Measurements from ENCODE around the gene CDK6. TPM values are rescaled to one million over a fixed set of nuclear protein-coding genes. Genes with fewer than 3 reads are reported as not detected.

CDK6 gene
- total RNA-seq, 3 donors from 2014 or later (not counting 1 experiment from before 2014, with no cell fraction given) = 41.1 to 46.3 (median 45.1) TPM

DNA sequence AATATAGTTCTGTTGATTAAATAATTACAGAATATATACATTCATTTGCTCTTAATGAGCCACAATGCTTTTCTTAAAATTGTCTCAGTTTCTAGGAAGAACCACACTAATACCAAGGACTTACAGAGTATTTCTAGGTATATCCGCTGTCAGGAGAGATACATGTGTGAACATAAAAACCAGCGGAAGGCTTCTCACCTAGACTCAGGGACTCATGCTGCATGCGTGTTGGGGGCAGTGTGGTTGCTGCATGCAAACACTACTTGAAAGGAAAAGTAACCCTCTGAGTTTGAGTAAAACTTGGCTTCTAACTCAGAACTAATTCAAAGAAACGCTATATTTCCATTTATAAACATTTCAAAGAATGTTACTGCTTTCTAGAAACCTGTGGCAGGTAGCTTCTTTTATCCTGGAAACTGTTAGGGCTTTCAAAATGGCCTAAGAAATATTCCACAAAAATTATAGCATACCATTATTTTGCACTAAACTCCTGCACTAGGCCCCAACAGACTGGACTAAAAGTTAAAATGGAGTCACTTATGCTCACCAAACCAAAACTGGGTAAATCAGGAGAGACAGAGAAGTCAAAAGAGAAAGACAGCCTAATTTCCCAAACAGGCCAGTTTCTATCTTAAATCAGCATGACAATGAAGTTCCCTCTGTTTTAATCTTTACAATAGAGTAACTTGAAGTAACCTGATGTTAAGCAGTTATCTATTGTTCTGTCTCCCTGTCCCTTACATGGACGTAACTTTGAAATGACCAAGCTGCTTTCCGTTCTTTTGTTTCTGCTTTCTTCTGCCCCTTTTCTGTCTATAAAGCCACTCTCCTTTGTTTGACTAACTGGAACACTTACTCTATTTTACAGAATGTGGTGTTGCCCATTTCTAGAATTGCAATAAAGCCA, 151.0 kb downstream of the CDK6 start:
- no peaks in the 10 kb centered on the region for H3K9me3 Mint-ChIP-seq
- Histone ChIP-seq H3K27ac (ENCODE audit: low read length) (peak overlapping the region; percentile 88), H3K27me3 (ENCODE audit: control insufficient read depth, insufficient read depth, low read length) (no peaks in the 10 kb centered on the region), H3K9me3 (ENCODE audit: control insufficient read depth, insufficient read depth, low read length) (no peaks in the 10 kb centered on the region), H3K36me3 (ENCODE audit: control insufficient read depth, insufficient read depth, low read length) (no peaks in the 10 kb centered on the region), H3K4me3 (ENCODE audit: low read length) (no peak overlapping the region), H3K4me1 (ENCODE audit: control insufficient read depth, insufficient read depth, low read length) (peaks cover 20% of the 10 kb centered on the region)
- H3K4me1 Mint-ChIP-seq = peaks cover 85 to 91% of the 10 kb centered on the region in 2 donors
- peak; percentile 94 to 98 (median 95) for ATAC-seq
- TF ChIP-seq, protein P1, sequence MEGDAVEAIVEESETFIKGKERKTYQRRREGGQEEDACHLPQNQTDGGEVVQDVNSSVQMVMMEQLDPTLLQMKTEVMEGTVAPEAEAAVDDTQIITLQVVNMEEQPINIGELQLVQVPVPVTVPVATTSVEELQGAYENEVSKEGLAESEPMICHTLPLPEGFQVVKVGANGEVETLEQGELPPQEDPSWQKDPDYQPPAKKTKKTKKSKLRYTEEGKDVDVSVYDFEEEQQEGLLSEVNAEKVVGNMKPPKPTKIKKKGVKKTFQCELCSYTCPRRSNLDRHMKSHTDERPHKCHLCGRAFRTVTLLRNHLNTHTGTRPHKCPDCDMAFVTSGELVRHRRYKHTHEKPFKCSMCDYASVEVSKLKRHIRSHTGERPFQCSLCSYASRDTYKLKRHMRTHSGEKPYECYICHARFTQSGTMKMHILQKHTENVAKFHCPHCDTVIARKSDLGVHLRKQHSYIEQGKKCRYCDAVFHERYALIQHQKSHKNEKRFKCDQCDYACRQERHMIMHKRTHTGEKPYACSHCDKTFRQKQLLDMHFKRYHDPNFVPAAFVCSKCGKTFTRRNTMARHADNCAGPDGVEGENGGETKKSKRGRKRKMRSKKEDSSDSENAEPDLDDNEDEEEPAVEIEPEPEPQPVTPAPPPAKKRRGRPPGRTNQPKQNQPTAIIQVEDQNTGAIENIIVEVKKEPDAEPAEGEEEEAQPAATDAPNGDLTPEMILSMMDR (IDR thresholded peaks at IDR 0.05) = no peak
- H3K27ac Mint-ChIP-seq = peak overlapping the region; percentile 92 to 96
- intact Hi-C loops (cut with micrococcal nuclease) = loop anchor here (1.0 to 2.0 kb wide), 4 partner anchors 21 to 219 kb away; no protein-coding TSS in a partner anchor
- H3K36me3 Mint-ChIP-seq = peaks cover 10% of the 10 kb centered on the region
- DNase-seq = peak; percentile 51 to 76
- whole genome bisulfite sequencing (ENCODE audit: insufficient coverage) = 41% methylated on average over 6 of the region's 6 CpGs
- no peaks in the 10 kb centered on the region for H3K27me3 Mint-ChIP-seq (ENCODE audit: low read depth in 2 of 2)
- peak overlapping the region; percentile 79 for H3K4me3 Mint-ChIP-seq

DNA sequence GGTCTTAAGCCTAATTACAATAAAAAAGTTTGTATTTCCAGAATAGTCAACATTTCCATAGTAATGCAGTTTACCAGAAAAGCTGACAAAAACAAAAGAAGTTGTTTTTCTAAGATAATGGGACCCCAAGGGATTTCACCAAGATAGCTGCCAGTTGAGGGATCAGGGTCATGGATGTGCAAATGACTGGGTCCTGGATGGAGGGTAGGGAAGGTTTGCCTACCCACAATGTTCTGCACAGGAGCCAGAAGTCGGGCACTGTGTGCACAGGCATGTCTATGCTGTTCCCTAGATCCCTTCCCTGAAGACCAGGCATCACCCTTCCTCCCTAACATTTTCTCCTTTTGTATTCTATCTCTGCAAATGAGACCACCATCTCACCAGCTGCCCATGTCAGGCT, 152.1 kb downstream of the CDK6 start:
- peak overlapping the region; percentile 88 for H3K27ac ChIP-seq (ENCODE audit: low read length)
- peaks cover 21% of the 10 kb centered on the region for H3K4me1 ChIP-seq (ENCODE audit: control insufficient read depth, insufficient read depth, low read length)
- Mint-ChIP-seq H3K4me1 (peaks cover 75 to 80% of the 10 kb centered on the region in 2 donors), H3K36me3 (no peaks in the 10 kb centered on the region), H3K27me3 (ENCODE audit: low read depth in 2 of 2) (no peaks in the 10 kb centered on the region), H3K9me3 (no peaks in the 10 kb centered on the region), H3K4me3 (peak overlapping the region; percentile 79), H3K27ac (peak overlapping the region; percentile 92 to 96)
- no peaks in the 10 kb centered on the region for H3K36me3 ChIP-seq (ENCODE audit: control insufficient read depth, insufficient read depth, low read length)
- TF ChIP-seq, protein P1 (IDR thresholded peaks at IDR 0.05) = no peak
- no peaks in the 10 kb centered on the region for H3K9me3 ChIP-seq (ENCODE audit: control insufficient read depth, insufficient read depth, low read length)
- no peak for DNase-seq
- no peak for ATAC-seq
- 92% methylated on average over 1 of the region's 1 CpG for WGBS (ENCODE audit: insufficient coverage)
- H3K4me3 ChIP-seq (ENCODE audit: low read length) = no peak overlapping the region
- no peaks in the 10 kb centered on the region for H3K27me3 ChIP-seq (ENCODE audit: control insufficient read depth, insufficient read depth, low read length)
- intact Hi-C loops (cut with micrococcal nuclease) = loop anchor here (2.0 kb wide), 3 partner anchors 51 to 221 kb away; no protein-coding TSS in a partner anchor

DNA sequence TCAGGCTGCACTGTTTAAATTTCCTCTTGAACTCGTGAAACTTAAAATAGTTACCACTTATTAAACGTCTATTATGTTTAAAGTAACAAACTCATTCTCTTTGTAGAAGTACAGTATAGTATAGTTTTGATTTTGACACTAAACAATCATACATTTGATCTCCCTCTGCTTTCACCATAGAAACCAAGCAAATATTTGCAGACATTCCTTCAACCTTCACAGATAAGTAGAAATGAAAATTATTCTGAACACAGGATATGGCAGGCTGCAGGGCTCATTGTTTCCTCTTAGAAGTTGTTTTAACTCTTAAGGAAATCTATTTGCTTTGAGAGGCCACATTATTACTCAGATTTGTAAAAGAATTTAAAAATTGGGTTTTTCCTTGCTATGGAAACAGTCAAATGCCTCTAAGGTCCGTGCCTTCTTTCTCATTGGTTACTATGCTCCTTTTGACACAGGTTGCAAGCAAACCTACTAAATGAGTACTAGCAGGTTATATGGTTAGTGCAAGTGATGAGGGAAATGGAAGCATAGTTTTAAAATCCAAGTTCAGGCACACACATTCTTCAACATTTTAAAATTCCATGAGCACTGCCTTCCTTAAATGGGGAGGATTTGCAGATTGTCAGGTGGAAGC, 153.4 kb downstream of the CDK6 start:
- H3K4me1 Mint-ChIP-seq = peaks cover 75 to 79% of the 10 kb centered on the region in 2 donors
- H3K27me3 Mint-ChIP-seq (ENCODE audit: low read depth in 2 of 2) = no peaks in the 10 kb centered on the region
- peak overlapping the region; percentile 92 to 96 for H3K27ac Mint-ChIP-seq
- ATAC-seq (peak; percentile 22 to 35 (median 28)), DNase-seq (peak in 1 of 2 donors; percentile 51)
- TF ChIP-seq, protein P1 (IDR thresholded peaks at IDR 0.05) = no peak
- Histone ChIP-seq H3K36me3 (ENCODE audit: control insufficient read depth, insufficient read depth, low read length) (no peaks in the 10 kb centered on the region), H3K4me3 (ENCODE audit: low read length) (no peak overlapping the region), H3K27me3 (ENCODE audit: control insufficient read depth, insufficient read depth, low read length) (no peaks in the 10 kb centered on the region), H3K9me3 (ENCODE audit: control insufficient read depth, insufficient read depth, low read length) (no peaks in the 10 kb centered on the region), H3K27ac (ENCODE audit: low read length) (peak overlapping the region; percentile 60), H3K4me1 (ENCODE audit: control insufficient read depth, insufficient read depth, low read length) (peaks cover 21% of the 10 kb centered on the region)
- no peaks in the 10 kb centered on the region for H3K9me3 Mint-ChIP-seq
- 62% methylated on average over 1 of the region's 3 CpGs for WGBS (ENCODE audit: insufficient coverage)
- no peaks in the 10 kb centered on the region for H3K36me3 Mint-ChIP-seq
- peak overlapping the region; percentile 77 for H3K4me3 Mint-ChIP-seq
- intact Hi-C loops (cut with micrococcal nuclease) = no loop called here
